ENCODE measurements around the gene ACCS.

DNA sequence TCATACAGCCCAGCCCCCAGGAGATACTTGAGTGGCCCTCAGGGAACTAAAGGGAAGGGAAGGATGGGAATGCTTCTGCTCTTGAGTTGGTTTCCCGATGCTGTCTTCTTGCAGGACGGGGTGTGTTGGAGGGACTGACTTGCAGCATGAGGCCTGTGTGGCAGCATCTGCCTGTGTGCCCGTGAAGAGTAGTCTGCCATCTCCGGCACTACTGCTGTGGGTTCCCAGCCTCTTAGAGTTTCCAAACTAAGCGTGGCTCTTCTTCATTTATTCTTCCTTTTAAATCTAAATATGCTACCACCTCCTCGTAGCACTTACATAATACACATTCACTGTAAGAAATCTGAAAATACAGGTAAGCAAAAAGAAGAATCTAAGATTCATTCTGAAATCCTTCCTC is 42.2 kb downstream of the ACCS start:
- TF ChIP-seq ZNF24 (IDR thresholded peaks at IDR 0.05) (no peak), CAMTA2 (CRISPR knock-in tag; conservative IDR thresholded peaks at IDR 0.05) (no peak), PHF20 (IDR thresholded peaks at IDR 0.05; ENCODE audit: partially characterized antibody) (no peak), HNRNPUL1 (IDR thresholded peaks at IDR 0.05; ENCODE audit: low read length) (no peak), FOXA1 (IDR thresholded peaks at IDR 0.05; ENCODE audit: borderline replicate concordance) (no peak), KDM5B (IDR thresholded peaks at IDR 0.05; ENCODE audit: insufficient replicate concordance, low read depth, low read length) (no peak), FOXP1 (CRISPR knock-in tag; IDR thresholded peaks at IDR 0.05) (no peak), BACH1 (tag; IDR thresholded peaks at IDR 0.05) (no peak), ZNF133 (CRISPR knock-in tag; IDR thresholded peaks at IDR 0.05) (no peak), NFRKB (IDR thresholded peaks at IDR 0.05; ENCODE audit: low read depth) (no peak), ZNF830 (CRISPR knock-in tag; IDR thresholded peaks at IDR 0.05) (no peak)
- TF ChIP-seq, protein P1, sequence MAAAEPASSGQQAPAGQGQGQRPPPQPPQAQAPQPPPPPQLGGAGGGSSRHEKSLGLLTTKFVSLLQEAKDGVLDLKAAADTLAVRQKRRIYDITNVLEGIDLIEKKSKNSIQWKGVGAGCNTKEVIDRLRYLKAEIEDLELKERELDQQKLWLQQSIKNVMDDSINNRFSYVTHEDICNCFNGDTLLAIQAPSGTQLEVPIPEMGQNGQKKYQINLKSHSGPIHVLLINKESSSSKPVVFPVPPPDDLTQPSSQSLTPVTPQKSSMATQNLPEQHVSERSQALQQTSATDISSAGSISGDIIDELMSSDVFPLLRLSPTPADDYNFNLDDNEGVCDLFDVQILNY (CRISPR knock-in tag; IDR thresholded peaks at IDR 0.05) = no peak
- TF ChIP-seq, protein P2, sequence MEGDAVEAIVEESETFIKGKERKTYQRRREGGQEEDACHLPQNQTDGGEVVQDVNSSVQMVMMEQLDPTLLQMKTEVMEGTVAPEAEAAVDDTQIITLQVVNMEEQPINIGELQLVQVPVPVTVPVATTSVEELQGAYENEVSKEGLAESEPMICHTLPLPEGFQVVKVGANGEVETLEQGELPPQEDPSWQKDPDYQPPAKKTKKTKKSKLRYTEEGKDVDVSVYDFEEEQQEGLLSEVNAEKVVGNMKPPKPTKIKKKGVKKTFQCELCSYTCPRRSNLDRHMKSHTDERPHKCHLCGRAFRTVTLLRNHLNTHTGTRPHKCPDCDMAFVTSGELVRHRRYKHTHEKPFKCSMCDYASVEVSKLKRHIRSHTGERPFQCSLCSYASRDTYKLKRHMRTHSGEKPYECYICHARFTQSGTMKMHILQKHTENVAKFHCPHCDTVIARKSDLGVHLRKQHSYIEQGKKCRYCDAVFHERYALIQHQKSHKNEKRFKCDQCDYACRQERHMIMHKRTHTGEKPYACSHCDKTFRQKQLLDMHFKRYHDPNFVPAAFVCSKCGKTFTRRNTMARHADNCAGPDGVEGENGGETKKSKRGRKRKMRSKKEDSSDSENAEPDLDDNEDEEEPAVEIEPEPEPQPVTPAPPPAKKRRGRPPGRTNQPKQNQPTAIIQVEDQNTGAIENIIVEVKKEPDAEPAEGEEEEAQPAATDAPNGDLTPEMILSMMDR (IDR thresholded peaks at IDR 0.05 in 2 of 3, conservative IDR thresholded peaks at IDR 0.05 in 1 of 3; ENCODE audit: insufficient read depth in 2 of 3, low read depth in 1 of 3, low read length in 3 of 3) = no peak
